ENCODE results near the gene PAQR3.

- TF ChIP-seq CTCF (IDR thresholded peaks at IDR 0.05) (no peak), POLR2A (IDR thresholded peaks at IDR 0.05) (no peak), POLR2AphosphoS5 (IDR thresholded peaks at IDR 0.05) (no peak), EP300 (IDR thresholded peaks at IDR 0.05) (no peak)
Measured at GRCh38 chr4:78939667-78940008, 400 bp upstream of the PAQR3 start.
